GM12873 (cell line): ENCODE measurements around the gene MEIS2.

Experiments used
- CTCF ChIP-seq: IDR thresholded peaks from 2 replicates; pipeline ENCODE4 v1.5.1; 2012; ENCODE audit warnings: low read depth, mild to moderate bottlenecking, moderate library complexity, low read length, control low read depth; ENCODE audit not compliant: insufficient read depth; ENCODE audit errors: missing control alignments

MEIS2 gene

GRCh38 chr15:37041042-37041441 lies 59.3 kb downstream of the MEIS2 start:
- TF ChIP-seq CTCF = no peak

GRCh38 chr15:37040072-37040742 lies 60.1 kb downstream of the MEIS2 start:
- TF ChIP-seq CTCF = no peak

- no peak for TF ChIP-seq CTCF
Observed at GRCh38 chr15:37038716-37039106, 61.6 kb downstream of the MEIS2 start.

GRCh38 chr15:37037850-37038715 lies 62.3 kb downstream of the MEIS2 start:
- no peak for TF ChIP-seq CTCF

- TF ChIP-seq CTCF = no peak
Observed at GRCh38 chr15:37037071-37037655, 63.2 kb downstream of the MEIS2 start.

- no peak for TF ChIP-seq CTCF
Observed at GRCh38 chr15:37034835-37035748, 65.3 kb downstream of the MEIS2 start.
